GM18867 (cell line): ENCODE data around the gene OR5K3.

Experiments
- ATAC-seq: cut with Tn5 transposase; IDR thresholded peaks from one replicate; pipeline ENCODE4 v1.9.1; 2021; ENCODE audit warnings: mild to moderate bottlenecking, moderate library complexity; ENCODE audit not compliant: unreplicated experiment

Gene OR5K3

DNA sequence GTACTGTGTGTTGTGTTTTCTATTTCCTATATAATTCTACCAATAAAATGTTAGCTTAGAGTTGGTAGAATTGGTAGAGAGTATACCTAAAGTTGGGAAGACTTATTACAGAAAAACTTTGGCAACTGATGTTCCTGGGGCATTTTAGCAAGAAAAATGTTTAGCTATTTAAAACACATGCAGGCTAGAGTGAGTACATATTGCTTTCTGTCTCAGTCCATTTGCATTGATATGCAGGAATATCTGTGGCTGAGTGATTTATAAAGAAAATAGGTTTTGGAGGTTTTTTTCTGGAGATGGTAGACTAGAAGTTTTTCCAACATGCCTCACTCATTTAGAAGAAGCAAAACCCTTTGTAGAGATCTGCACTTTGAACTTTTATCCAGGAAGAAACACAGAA, 42.1 kb downstream of the OR5K3 start:
- ATAC-seq: no peak

DNA sequence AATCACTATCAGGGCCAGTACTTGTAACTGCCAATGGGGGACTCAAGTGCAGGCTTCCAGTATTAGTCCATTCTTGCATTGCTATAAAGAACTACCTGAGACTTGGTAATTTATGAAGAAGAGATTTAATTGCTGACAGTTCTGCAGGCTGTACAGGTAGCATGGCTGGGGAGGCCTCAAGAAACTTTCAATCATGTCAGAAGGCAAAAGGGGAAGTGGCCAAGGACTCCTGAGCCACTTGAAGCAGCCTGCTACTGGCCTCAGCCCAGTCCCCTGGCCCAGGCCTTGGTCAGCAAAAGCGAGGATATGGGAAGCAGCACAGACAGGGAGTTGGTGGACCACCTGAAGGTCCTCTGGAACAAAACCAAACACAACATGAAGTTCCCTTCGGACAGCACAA, 43.3 kb downstream of the OR5K3 start:
- ATAC-seq: no peak

DNA sequence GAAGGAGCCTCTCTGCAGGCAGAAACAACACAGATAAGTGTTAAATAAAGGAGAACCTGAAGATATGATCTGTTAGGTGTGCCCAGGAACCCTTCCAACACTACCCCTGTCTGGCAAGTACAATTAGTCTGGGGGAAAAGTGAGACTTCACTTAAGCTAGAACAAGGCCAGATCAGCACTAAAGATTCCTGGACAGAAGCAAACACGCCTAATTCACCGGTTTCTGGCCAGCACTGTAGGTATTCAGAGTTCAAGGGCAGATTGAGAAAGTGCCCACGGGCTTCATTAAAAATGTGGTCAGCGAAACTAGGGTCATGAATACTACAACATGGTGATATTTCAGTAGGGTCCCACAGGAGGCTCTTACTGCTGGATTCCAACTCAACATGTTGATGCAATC, 43.9 kb downstream of the OR5K3 start:
- ATAC-seq: no peak

DNA sequence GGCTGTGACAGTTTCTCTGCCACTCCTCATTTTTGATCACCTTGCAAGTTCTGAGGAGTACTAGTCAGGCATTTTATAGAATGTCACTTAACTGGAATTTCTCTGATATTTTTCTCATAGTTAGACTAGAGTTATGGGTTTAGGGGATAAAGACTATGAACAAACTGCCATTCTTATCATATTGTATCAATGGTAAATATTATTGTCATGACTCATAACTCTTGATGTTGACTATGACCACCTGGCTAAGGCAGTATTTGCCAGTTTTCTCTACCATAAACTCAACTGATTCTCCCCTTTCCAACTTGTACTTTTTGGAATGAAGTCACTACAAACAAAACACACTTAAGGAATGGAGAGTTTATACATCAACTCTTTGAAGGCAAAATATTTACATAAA, 49.8 kb downstream of the OR5K3 start:
- ATAC-seq: no peak
